Hepatocyte (in vitro differentiated cells): Measurements from ENCODE around the gene PCOLCE2. TPM values are rescaled to one million over a fixed set of nuclear protein-coding genes. Genes with fewer than 3 reads are reported as not detected.

Experiments
- DNase-seq: peaks from one replicate; pipeline ENCODE4 v3.0.0-alpha.2; 2016; ENCODE audit warnings: low spot score
- H2AFZ ChIP-seq: fragments of 200-600 bp; sonication (generic); 2 replicates; pipeline ENCODE4 v1.6.0; 2016; ENCODE audit warnings: antibody characterized with exemption, mild to moderate bottlenecking
- H3K27ac ChIP-seq: fragments of 200-600 bp; sonication (generic); 2 replicates; pipeline ENCODE4 v1.5.1; 2016; ENCODE audit warnings: mild to moderate bottlenecking
- H3K27me3 ChIP-seq: fragments of 200-600 bp; sonication (generic); 2 replicates; pipeline ENCODE4 v1.6.1; 2016
- H3K36me3 ChIP-seq: fragments of 200-600 bp; sonication (generic); replicated peaks from 2 replicates; pipeline ENCODE4 v1.5.1; 2016; ENCODE audit warnings: low read depth; ENCODE audit not compliant: insufficient read depth
- H3K4me1 ChIP-seq: fragments of 200-600 bp; sonication (generic); 2 replicates; pipeline ENCODE4 v1.5.1; 2016; ENCODE audit warnings: mild to moderate bottlenecking, moderate library complexity; ENCODE audit not compliant: insufficient read depth
- H3K4me2 ChIP-seq: fragments of 200-600 bp; sonication (generic); 2 replicates; pipeline ENCODE4 v1.6.0; 2016
- H3K4me3 ChIP-seq: fragments of 200-600 bp; sonication (generic); 2 replicates; pipeline ENCODE4 v1.5.1; 2016; ENCODE audit warnings: mild to moderate bottlenecking
- H3K79me2 ChIP-seq: fragments of 200-600 bp; sonication (generic); 2 replicates; pipeline ENCODE4 v1.6.0; 2017; ENCODE audit warnings: mild to moderate bottlenecking
- H3K9me2 ChIP-seq: fragments of 200-600 bp; sonication (generic); replicated peaks from 2 replicates; pipeline ENCODE4 v1.6.0; 2017; ENCODE audit warnings: mild to moderate bottlenecking; ENCODE audit not compliant: insufficient read depth
- H3K9me3 ChIP-seq: fragments of 200-600 bp; sonication (generic); 2 replicates; pipeline ENCODE4 v1.5.1; 2016; ENCODE audit warnings: low read depth, mild to moderate bottlenecking
- H4K20me1 ChIP-seq: fragments of 200-600 bp; sonication (generic); 2 replicates; pipeline ENCODE4 v1.6.0; 2016; ENCODE audit warnings: mild to moderate bottlenecking; ENCODE audit not compliant: insufficient read depth, poor library complexity, severe bottlenecking
- EZH2 ChIP-seq: fragments of 200-600 bp; sonication (generic); IDR thresholded peaks from 2 replicates; pipeline ENCODE4 v1.6.1; 2016; ENCODE audit warnings: antibody characterized with exemption, mild to moderate bottlenecking, borderline replicate concordance
- EZH2phosphoT487 ChIP-seq: fragments of 200-600 bp; sonication (generic); IDR thresholded peaks from one replicate; pipeline ENCODE4 v1.6.1; 2018; ENCODE audit warnings: antibody characterized with exemption, mild to moderate bottlenecking, low read depth, moderate library complexity; ENCODE audit not compliant: unreplicated experiment, severe bottlenecking
- WGBS: methylation state at CpG from one replicate; pipeline ENCODE4 v1.1.6; 2016; ENCODE audit warnings: low lambda C conversion rate; ENCODE audit errors: missing lambda C conversion rate; 5-methylcytosine and 5-hydroxymethylcytosine counted together
- polyA plus RNA-seq: library from polyadenylated mRNA; unstranded; fragments of >200 nt; fragmentation: Nextera tagmentation; extraction: Ambion mirVana; gene quantifications from 2 replicates; pipeline ENCODE4 v1.2.1, GENCODE V29; 2016
- total RNA-seq: library from RNA; depleted of rRNA; stranded (reverse); fragments of >200 nt; gene quantifications from 2 replicates; pipeline ENCODE4 v1.2.3, GENCODE V29; 2014
- TF ChIP-seq, protein P1 (sequence below): fragments of 200-600 bp; sonication (generic); IDR thresholded peaks from 2 replicates; pipeline ENCODE4 v1.5.1; 2016; ENCODE audit warnings: antibody characterized with exemption, mild to moderate bottlenecking; ENCODE audit not compliant: poor library complexity

The PCOLCE2 gene
- total and polyA plus RNA-seq, 2 experiments from 2014 or later = 9.2 to 10.8 TPM

DNA sequence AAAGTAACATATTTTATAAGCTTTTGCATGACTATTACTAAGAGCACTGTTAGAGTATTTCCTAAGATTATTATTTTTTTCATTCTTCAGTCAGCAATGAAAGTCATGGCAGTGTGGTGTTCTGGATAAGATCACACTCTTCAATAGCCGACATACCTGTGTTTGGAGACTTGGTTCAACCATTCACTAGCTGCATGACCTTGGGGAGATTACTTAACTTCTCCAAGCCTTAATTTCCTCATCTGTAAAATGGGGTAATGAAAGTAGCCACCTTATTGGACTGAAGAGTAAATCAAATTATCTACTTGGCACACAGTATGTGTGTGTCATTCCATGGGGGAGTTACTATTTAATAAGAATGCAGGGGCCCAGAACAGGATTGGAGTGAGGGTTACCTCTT is 24.5 kb upstream of the PCOLCE2 start:
- no peak overlapping the region for H3K4me3 ChIP-seq
- DNase-seq = no peak
- TF ChIP-seq EZH2phosphoT487 (no peak), EZH2 (no peak)
- TF ChIP-seq, protein P1, sequence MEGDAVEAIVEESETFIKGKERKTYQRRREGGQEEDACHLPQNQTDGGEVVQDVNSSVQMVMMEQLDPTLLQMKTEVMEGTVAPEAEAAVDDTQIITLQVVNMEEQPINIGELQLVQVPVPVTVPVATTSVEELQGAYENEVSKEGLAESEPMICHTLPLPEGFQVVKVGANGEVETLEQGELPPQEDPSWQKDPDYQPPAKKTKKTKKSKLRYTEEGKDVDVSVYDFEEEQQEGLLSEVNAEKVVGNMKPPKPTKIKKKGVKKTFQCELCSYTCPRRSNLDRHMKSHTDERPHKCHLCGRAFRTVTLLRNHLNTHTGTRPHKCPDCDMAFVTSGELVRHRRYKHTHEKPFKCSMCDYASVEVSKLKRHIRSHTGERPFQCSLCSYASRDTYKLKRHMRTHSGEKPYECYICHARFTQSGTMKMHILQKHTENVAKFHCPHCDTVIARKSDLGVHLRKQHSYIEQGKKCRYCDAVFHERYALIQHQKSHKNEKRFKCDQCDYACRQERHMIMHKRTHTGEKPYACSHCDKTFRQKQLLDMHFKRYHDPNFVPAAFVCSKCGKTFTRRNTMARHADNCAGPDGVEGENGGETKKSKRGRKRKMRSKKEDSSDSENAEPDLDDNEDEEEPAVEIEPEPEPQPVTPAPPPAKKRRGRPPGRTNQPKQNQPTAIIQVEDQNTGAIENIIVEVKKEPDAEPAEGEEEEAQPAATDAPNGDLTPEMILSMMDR = no peak
- no peaks in the 10 kb centered on the region for H3K27me3 ChIP-seq
- no peaks in the 10 kb centered on the region for H3K9me3 ChIP-seq
- no peaks in the 10 kb centered on the region for H3K4me1 ChIP-seq
- no peak overlapping the region for H3K27ac ChIP-seq
- WGBS = 81% methylated on average over 1 of the region's 1 CpG
- no peaks in the 10 kb centered on the region for H3K9me2 ChIP-seq
- no peak overlapping the region for H2AFZ ChIP-seq
- no peaks in the 10 kb centered on the region for H4K20me1 ChIP-seq
- H3K79me2 ChIP-seq = no peaks in the 10 kb centered on the region
- no peak overlapping the region for H3K4me2 ChIP-seq
- no peaks in the 10 kb centered on the region for H3K36me3 ChIP-seq

DNA sequence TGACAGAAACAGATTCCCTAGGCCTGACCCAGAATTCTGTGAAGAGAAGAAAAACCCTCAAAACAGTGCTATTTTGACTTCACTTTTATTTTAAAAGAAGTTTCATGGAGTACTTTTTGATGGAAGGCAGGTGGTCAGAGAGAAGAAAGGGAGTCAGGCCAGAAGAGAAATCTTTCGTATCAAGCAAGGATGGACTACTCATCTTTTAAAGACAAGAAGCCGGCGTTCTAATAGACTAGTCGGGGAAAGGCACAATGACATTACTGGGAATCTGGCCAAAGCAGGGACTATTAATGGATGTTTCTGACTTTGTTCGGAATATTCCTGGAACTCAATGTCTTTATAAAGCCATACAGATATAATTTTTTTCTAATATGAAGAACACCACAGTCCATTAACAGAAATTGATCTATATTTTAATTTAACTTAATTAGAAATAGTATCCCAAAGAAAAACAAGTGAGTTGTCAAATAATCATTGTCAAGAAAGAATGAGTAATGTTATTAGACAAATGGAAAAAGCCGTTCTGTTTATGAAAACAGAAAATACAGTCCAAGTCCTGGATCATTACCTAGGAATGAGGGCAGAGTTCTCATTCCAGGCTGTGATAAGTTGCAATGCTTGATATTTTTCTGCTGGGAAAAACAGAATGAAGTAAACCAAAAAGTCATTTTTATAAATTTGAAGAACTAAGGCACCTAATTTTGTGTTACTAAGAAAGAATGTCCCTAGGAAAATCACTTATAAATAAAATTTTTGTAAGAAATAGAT is 23.7 kb upstream of the PCOLCE2 start:
- Histone ChIP-seq H3K4me3 (no peak overlapping the region), H3K36me3 (no peaks in the 10 kb centered on the region), H3K4me1 (no peaks in the 10 kb centered on the region), H3K9me3 (no peaks in the 10 kb centered on the region), H4K20me1 (no peaks in the 10 kb centered on the region), H3K4me2 (no peak overlapping the region), H2AFZ (no peak overlapping the region), H3K27me3 (peaks cover 3% of the 10 kb centered on the region), H3K79me2 (no peaks in the 10 kb centered on the region), H3K9me2 (no peaks in the 10 kb centered on the region), H3K27ac (no peak overlapping the region)
- 89% methylated on average over 6 of the region's 6 CpGs for WGBS
- TF ChIP-seq EZH2phosphoT487 (no peak), EZH2 (no peak)
- TF ChIP-seq, protein P1 = no peak
- DNase-seq = no peak

DNA sequence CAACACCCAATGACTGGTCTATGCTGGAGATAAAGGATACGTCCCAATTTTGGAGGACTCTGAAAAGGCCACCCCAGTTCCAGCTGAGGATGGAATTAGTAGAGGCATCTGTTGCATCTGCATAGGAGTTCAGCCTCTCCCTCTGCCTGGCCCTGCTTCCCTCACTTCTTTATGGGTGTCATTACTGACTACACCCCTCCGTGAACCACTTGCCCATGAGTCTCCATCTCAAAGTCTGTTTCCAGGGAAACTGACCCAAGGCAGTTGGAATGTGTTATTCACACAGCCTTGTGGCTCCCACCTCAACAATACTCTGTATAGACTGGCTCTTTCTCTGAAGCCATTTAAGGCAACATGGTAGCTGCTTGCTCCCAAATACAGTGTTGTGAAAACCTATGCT is 21.4 kb upstream of the PCOLCE2 start:
- no peaks in the 10 kb centered on the region for H3K36me3 ChIP-seq
- no peak overlapping the region for H3K4me3 ChIP-seq
- peak; percentile 16 for DNase-seq
- no peak overlapping the region for H3K27ac ChIP-seq
- no peaks in the 10 kb centered on the region for H4K20me1 ChIP-seq
- 74% methylated on average over 2 of the region's 2 CpGs for WGBS
- no peaks in the 10 kb centered on the region for H3K79me2 ChIP-seq
- TF ChIP-seq EZH2 (no peak), EZH2phosphoT487 (no peak)
- TF ChIP-seq, protein P1 = no peak
- H3K9me2 ChIP-seq = no peaks in the 10 kb centered on the region
- H3K9me3 ChIP-seq = no peaks in the 10 kb centered on the region
- no peaks in the 10 kb centered on the region for H3K4me1 ChIP-seq
- H3K4me2 ChIP-seq = no peak overlapping the region
- H2AFZ ChIP-seq = no peak overlapping the region
- peaks cover 3% of the 10 kb centered on the region for H3K27me3 ChIP-seq
